SK-N-MC (cell line): ENCODE measurements around the gene ZNF747.

ENCODE experiments used
- EZH2 ChIP-seq: fragments of 200-600 bp; sonication (generic); IDR thresholded peaks from one replicate; pipeline ENCODE4 v1.6.1; 2017; ENCODE audit warnings: antibody characterized with exemption
- FOXP2 ChIP-seq: optimal IDR thresholded peaks from 2 replicates; pipeline ENCODE3; 2011; ENCODE audit warnings: mild to moderate bottlenecking, moderate library complexity; ENCODE audit not compliant: insufficient read depth; ENCODE audit errors: extremely low read length, control extremely low read depth
- POLR2AphosphoS5 ChIP-seq: IDR thresholded peaks from 2 replicates; pipeline ENCODE4 v1.6.1; 2012; ENCODE audit warnings: mild to moderate bottlenecking, low read depth, low read length, borderline replicate concordance

- TF ChIP-seq POLR2AphosphoS5: no peak
- no peak for TF ChIP-seq EZH2
- TF ChIP-seq FOXP2: no peak
These were observed 39.9 kb downstream of the ZNF747 start for GRCh38 chr16:30494709-30495108.
